Naive thymus-derived CD8-positive, alpha-beta T cell (primary cell): Measurements from ENCODE around the gene LPGAT1. TPM values are rescaled to one million over a fixed set of nuclear protein-coding genes. Genes with fewer than 3 reads are reported as not detected.
A peak's percentile ranks its signal among the peaks of the same experiment; 100 is the strongest.
"Not testable (repeated sequence)": the region's sequence is repeated elsewhere in the genome, so short reads cannot be mapped to it uniquely, and the experiment has no call there.

Source experiments
- ATAC-seq, 2 donors: fragments of 150-1000 bp; cut with Tn5 transposase in 1 of 2; sonication (Bioruptor Pico), chemical (Tn5 transposase) in 1 of 2; 1 replicate in 1 of 2; 2 replicates in 1 of 2; pipeline ENCODE4 v1.10.0; 2021; ENCODE audit warnings: mild to moderate bottlenecking in 2 of 2, moderate library complexity in 2 of 2
- POLR2A ChIA-PET: fragments of 350-600 bp; sonication (Branson Sonifier 250); formaldehyde crosslinking; loops from one replicate; lab custom pipeline; 2021; ENCODE audit warnings: antibody characterized with exemption; lab: Charles Lee
- DNase-seq, 10 donors: peaks; one replicate each; pipeline versions ENCODE4 v3.0.0 to v3.0.0-alpha.2; 2020 to 2022
- H3K27ac Mint-ChIP-seq, 10 donors: one replicate each; pipeline ENCODE4 v1.8.0; 2020 to 2022; ENCODE audit warnings: mild to moderate bottlenecking in 10 of 10, mixed read lengths in 10 of 10, moderate library complexity in 4 of 10, inconsistent platforms in 1 of 10
- H3K27me3 Mint-ChIP-seq, 5 donors: one replicate each; pipeline ENCODE4 v1.8.0; 2021 to 2022; ENCODE audit warnings: mixed read lengths in 5 of 5
- H3K36me3 Mint-ChIP-seq, 3 donors: one replicate each; pipeline ENCODE4 v1.8.0; 2020 to 2022; ENCODE audit warnings: mixed read lengths in 3 of 3, mild to moderate bottlenecking in 2 of 3, inconsistent platforms in 1 of 3
- H3K4me1 Mint-ChIP-seq, 4 donors: one replicate each; pipeline ENCODE4 v1.8.0; 2021 to 2022; ENCODE audit warnings: mixed read lengths in 4 of 4
- H3K4me3 Mint-ChIP-seq, 10 donors: one replicate each; pipeline ENCODE4 v1.8.0; 2020 to 2022; ENCODE audit warnings: mild to moderate bottlenecking in 10 of 10, mixed read lengths in 10 of 10, moderate library complexity in 6 of 10, inconsistent platforms in 1 of 10
- H3K9me3 Mint-ChIP-seq, 9 donors: one replicate each; pipeline ENCODE4 v1.8.0; 2020 to 2022; ENCODE audit warnings: mixed read lengths in 9 of 9, mild to moderate bottlenecking in 3 of 9, inconsistent platforms in 1 of 9, moderate library complexity in 1 of 9
- polyA plus RNA-seq, 3 donors: library from polyadenylated mRNA; unstranded; fragments of 300-500 nt; fragmentation: Illumina TruSeq; gene quantifications; one replicate each; pipeline ENCODE4 v1.2.3, GENCODE V29; 2021
- total RNA-seq, 8 experiments: library from RNA in 2 of 8; stranded (reverse) in 2 of 8; gene quantifications; one replicate each; pipeline ENCODE4 v1.2.3 and lab custom pipeline; 2021 to 2026

The LPGAT1 gene, protein sequence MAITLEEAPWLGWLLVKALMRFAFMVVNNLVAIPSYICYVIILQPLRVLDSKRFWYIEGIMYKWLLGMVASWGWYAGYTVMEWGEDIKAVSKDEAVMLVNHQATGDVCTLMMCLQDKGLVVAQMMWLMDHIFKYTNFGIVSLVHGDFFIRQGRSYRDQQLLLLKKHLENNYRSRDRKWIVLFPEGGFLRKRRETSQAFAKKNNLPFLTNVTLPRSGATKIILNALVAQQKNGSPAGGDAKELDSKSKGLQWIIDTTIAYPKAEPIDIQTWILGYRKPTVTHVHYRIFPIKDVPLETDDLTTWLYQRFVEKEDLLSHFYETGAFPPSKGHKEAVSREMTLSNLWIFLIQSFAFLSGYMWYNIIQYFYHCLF
- total RNA-seq (10 to 100 TPM; 15.7 to 21.0 TPM), polyA plus RNA-seq (10 to 100 TPM in 1 of 3 donors, 1 to 10 TPM in 2; 6.1 to 16.2 (median 8.6) TPM), total RNA-seq (lab: John Stamatoyannopoulos, UW) (27.6 to 70.0 (median 54.7) reads per million in 6 experiments)

DNA sequence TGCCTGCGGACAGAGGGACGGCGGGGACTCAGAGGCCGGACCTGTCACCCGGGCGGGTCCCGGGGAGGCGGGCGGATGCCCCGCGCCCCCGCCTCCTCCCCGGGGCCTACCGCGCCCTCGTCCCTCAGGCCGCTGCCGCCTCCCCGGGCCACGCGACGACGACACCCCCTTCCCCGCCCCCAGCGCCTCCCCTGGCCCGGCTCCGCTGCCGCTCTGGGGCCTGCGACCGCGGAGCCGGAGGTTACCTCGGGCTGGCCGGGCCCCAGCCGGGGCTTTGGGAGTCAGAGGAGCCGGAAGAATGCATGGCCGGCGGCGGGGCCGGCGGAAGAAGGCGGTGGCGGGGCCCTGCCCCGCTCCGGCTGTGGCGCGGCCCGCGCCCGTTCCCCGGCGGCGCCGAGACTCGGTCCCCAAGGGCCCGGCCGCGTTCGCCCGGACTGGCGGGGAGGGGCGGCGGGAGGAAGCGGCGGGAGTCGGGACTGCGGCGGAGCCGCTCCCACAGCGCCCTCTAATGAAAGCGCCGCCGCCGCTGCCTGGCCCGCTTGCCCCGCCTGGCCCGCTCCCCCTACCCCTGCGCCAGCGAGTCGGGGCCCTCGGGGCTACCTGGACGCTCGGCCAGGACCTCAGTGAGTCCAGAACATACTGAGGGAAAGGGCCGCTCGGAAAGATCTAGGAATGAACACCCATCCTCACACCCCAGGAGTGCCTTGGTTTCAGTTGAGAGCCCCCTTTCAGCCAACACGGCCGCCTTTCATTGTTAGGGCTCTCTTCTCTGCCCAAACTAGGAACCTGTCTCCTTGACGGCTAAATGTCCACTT lies at the start of gene LPGAT1:
LPGAT1 (minus strand) TSS at position 436 of the 815 bp plus-strand sequence. CDS start 1,467 bp downstream, outside the sequence.
- DNase-seq (peak; percentile 44 to 76 (median 63)), ATAC-seq (peak; percentile 80 to 84)
- Mint-ChIP-seq H3K4me3 (peak within 1 kb of the TSS; percentile 86 to 94 (median 92)), H3K4me1 (peaks cover 23 to 69% (median 64%) of the 10 kb centered on the region in 4 donors), H3K36me3 (peaks cover 0 to 5% (median 0%) of the 10 kb centered on the region in 3 donors), H3K27me3 (no peaks in the 10 kb centered on the region), H3K27ac (peak within 1 kb of the TSS; percentile 84 to 93 (median 90)), H3K9me3 (no peaks in the 10 kb centered on the region)
- POLR2A ChIA-PET: interaction anchor here (0.8 to 1.6 kb wide), 2 partner anchors 11 to 150 kb away, joined by 3 to 4 read pairs; no protein-coding TSS in a partner anchor

DNA sequence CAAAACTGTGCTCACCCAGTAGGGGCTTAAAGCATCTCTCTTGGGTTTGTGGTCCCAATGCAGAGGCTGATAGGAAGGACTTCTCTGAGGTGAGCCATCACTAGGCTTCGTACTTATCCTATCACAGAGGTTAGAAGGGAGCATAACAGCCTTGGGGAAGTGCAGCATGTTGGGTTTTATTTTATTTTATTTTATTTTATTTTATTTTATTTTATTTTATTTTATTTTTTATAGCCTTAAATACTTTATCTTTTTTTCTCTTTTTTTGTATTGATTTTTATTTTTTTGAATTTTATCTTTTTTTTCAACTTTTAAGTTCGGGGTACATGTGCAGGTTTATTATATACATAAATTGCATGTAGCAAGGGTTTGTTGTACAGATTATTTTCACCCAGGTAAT lies 48.9 kb upstream of the LPGAT1 start:
- Mint-ChIP-seq H3K36me3 (no peaks in the 10 kb centered on the region), H3K4me3 (no peak overlapping the region), H3K4me1 (peaks cover 0 to 2% (median 0%) of the 10 kb centered on the region in 4 donors), H3K27me3 (no peaks in the 10 kb centered on the region), H3K27ac (no peak overlapping the region), H3K9me3 (peaks cover 0 to 2% (median 0%) of the 10 kb centered on the region in 9 donors)
- DNase-seq: no peak
- no peak for ATAC-seq
- POLR2A ChIA-PET: no interaction called here

DNA sequence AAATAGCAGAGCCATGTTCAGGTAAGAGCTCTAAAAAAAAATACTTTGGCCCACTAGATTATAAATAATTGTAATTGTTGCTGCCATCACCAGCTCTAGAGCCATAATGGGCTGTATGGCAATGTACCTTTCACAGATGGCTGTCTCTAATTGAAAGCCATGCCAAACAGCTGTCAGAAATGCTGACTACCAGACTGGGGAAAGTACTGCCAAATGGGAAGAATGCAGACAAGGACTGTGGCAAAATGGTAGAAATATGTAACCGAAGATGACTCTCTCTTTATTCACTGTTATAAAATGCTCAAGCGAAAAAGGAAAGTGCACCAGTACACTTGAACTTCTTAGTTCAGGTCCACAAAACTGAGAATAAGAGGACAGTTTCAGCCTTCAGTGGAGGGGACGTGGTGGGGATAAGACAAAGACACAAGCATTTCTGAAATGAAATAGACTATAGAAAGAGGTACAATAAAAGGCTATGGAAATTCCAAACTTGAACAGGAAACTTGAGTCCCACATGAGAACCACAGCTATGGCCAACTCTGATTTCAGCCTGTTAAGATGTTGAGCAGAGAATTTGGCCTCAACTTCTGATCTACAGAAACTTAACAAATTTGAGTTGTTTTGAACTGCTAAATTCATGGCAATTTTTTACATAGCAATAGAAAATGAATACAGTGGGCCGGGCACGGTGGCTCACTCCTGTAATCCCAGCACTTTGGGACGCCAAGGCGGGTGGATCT lies 46.5 kb upstream of the LPGAT1 start:
- Mint-ChIP-seq H3K9me3 (peaks cover 0 to 2% (median 0%) of the 10 kb centered on the region in 9 donors), H3K4me1 (peaks cover 0 to 2% (median 0%) of the 10 kb centered on the region in 4 donors), H3K36me3 (no peaks in the 10 kb centered on the region), H3K4me3 (no peak overlapping the region), H3K27ac (no peak overlapping the region), H3K27me3 (peaks cover 0 to 6% (median 0%) of the 10 kb centered on the region in 5 donors)
- DNase-seq (no peak), ATAC-seq (no peak)
- POLR2A ChIA-PET: no interaction called here

DNA sequence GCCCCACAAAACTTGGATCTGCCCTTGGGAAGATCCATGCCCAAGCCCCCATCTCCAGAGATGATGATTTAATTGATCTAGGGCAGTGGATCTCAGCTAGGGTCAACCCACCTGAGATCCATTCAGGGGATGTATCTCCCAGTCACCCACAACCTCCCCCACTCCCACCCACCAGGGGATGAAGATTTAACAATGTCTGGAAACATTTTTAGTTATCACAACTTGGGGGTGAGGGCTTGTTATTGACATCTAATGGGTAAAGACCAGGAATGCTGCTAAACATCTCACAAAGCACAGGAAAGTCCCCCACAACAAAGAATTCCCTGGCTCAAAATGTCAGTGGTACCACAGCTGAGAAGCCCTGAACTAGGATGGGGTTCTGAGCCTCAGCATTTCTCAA lies 45.0 kb upstream of the LPGAT1 start:
- Mint-ChIP-seq H3K36me3 (no peaks in the 10 kb centered on the region), H3K9me3 (peaks cover 0 to 2% (median 0%) of the 10 kb centered on the region in 9 donors), H3K4me1 (peaks cover 0 to 2% (median 0%) of the 10 kb centered on the region in 4 donors), H3K27ac (no peak overlapping the region), H3K4me3 (no peak overlapping the region), H3K27me3 (peaks cover 0 to 9% (median 3%) of the 10 kb centered on the region in 5 donors)
- POLR2A ChIA-PET: no interaction called here
- no peak for ATAC-seq
- no peak for DNase-seq

DNA sequence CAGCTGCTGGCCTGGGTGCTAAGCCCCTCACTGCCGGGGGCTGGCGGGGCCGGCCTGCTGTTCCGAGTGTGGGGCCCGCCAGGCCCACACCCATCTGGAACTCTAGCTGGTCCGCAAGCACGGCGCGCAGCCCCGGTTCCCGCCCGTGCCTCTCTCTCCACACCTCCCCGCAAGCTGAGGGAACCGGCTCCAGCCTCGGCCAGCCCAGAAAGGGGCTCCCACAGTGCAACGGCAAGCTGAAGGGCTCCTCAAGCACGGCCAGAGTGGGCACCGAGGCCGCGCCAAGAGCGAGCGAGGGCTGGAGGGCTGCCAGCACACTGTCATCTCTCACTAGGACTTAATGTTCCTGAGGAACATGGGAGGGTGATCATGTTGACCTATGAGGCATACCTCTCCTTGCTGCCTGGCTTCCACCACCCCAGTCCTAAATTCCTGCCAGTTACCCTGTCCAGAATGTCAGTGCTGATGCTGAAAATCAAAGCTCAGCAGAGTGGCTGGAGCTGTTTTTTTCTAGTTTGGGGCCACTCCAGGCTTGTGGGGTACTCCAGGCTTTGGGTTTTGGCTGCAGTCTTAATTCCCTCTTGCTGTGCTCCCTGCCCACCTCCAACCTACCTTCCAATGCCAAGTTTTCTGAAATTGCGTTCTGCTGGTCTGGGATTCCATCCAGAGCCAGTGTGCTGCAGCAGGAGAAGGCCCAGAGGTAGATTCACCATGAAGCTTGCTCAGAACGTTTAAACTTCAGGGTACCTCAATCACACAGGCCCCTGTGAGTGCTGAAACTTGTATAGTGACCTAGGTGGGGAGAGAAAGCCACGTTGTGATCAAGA lies 44.2 kb upstream of the LPGAT1 start:
- POLR2A ChIA-PET: no interaction called here
- H3K4me1 Mint-ChIP-seq: peaks cover 0 to 2% (median 0%) of the 10 kb centered on the region in 4 donors
- ATAC-seq (no peak), DNase-seq (no peak)
- no peak overlapping the region for H3K27ac Mint-ChIP-seq
- H3K4me3 Mint-ChIP-seq: no peak overlapping the region
- H3K27me3 Mint-ChIP-seq: peaks cover 0 to 9% (median 3%) of the 10 kb centered on the region in 5 donors
- peaks cover 0 to 2% (median 0%) of the 10 kb centered on the region in 9 donors for H3K9me3 Mint-ChIP-seq
- H3K36me3 Mint-ChIP-seq: no peaks in the 10 kb centered on the region

DNA sequence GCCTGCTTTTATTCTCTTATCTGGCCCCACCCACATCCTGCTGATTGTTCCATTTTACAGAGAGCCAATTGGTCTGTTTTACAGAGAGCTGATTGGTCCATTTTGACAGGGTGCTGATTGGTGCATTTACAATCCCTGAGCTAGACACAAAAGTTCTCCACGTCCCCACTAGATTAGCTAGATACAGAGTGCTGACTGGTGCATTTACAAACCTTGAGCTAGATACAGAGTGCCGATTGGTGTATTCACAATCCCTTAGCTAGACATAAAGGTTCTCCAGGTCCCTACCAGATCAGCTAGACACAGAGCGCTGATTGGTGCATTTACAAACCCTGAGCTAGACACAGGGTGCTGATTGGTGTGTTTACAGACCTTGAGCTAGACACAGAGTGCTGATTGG lies 43.2 kb upstream of the LPGAT1 start:
- peak overlapping the region in 1 of 10 donors; percentile 45 for H3K27ac Mint-ChIP-seq
- H3K4me3 Mint-ChIP-seq, H3K9me3 Mint-ChIP-seq, H3K4me1 Mint-ChIP-seq, H3K36me3 Mint-ChIP-seq, H3K27me3 Mint-ChIP-seq, POLR2A ChIA-PET, DNase-seq, ATAC-seq: not testable (repeated sequence)

DNA sequence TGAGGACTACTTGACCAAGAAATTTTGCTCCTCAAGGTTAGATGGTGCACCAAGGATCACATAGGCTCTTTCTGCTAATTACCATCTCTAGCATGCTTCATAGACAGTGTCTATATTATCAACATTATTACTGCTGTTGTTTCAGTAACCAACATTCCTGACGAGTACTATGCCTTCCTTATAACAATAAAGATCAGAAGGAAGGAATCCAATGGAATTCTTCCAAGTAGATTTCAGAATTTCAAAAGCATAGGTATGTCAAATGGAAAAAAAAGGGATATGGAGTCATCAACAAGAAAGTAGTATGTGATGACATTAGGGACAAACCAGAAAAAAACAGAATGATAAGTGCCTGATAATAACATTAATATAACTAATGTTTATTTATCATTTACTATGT lies 39.6 kb upstream of the LPGAT1 start:
- peaks cover 0 to 10% (median 3%) of the 10 kb centered on the region in 5 donors for H3K27me3 Mint-ChIP-seq
- peaks cover 4 to 26% (median 16%) of the 10 kb centered on the region in 9 donors for H3K9me3 Mint-ChIP-seq
- no peak overlapping the region for H3K27ac Mint-ChIP-seq
- no peak overlapping the region for H3K4me3 Mint-ChIP-seq
- DNase-seq: no peak
- POLR2A ChIA-PET: no interaction called here
- peaks cover 0 to 2% (median 0%) of the 10 kb centered on the region in 4 donors for H3K4me1 Mint-ChIP-seq
- H3K36me3 Mint-ChIP-seq: peaks cover 2 to 20% (median 12%) of the 10 kb centered on the region in 3 donors
- ATAC-seq: no peak

DNA sequence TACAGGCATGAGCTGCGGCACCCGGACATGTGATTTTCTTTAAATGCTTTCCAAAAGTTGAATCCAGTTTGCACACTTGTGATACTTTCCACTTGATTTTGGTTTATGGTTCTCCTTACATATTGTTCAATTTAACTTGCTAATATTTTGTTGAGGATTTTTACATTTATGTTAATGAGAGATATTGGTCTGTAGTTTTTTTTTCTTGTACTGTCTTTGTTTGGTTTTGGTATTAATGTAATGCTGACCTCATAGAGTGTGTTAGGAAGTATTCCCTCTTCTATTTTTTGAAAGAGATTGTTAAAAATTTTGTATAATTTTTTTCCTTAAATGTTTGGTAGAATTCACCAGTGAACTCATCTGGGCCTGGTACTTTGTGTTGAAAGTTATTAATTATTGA lies 34.6 kb upstream of the LPGAT1 start:
- H3K27me3 Mint-ChIP-seq: peaks cover 0 to 5% (median 0%) of the 10 kb centered on the region in 5 donors
- DNase-seq (no peak), ATAC-seq (no peak)
- H3K4me1 Mint-ChIP-seq: peaks cover 2 to 10% (median 5%) of the 10 kb centered on the region in 4 donors
- H3K9me3 Mint-ChIP-seq: peaks cover 4 to 38% (median 14%) of the 10 kb centered on the region in 9 donors
- H3K27ac Mint-ChIP-seq: no peak overlapping the region
- POLR2A ChIA-PET: no interaction called here
- H3K36me3 Mint-ChIP-seq: peaks cover 2 to 20% (median 12%) of the 10 kb centered on the region in 3 donors
- no peak overlapping the region for H3K4me3 Mint-ChIP-seq

DNA sequence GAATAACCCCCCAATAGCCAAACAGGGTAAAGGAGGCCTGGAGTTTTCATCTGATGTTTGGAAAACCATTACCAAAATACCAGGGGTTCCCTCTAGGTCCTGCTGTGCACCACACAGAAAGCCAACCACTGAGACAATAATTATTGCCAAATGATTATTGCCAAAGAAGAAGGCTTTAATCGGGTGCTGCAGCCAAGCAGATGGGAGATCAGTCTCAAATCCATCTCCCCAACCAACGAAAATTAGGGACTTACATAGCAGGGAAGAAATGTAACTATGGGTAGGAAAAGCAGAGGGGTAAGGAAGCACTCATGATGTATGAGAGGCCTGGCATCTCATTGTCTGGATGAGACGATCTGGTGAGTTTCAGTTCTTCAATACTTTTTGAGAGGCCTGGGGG lies 28.8 kb upstream of the LPGAT1 start:
- ATAC-seq (no peak), DNase-seq (no peak)
- Mint-ChIP-seq H3K27me3 (peaks cover 0 to 6% (median 1%) of the 10 kb centered on the region in 5 donors), H3K4me3 (no peak overlapping the region), H3K9me3 (peaks cover 2 to 29% (median 9%) of the 10 kb centered on the region in 9 donors), H3K27ac (no peak overlapping the region), H3K4me1 (peaks cover 2 to 10% (median 5%) of the 10 kb centered on the region in 4 donors), H3K36me3 (peaks cover 0 to 10% (median 3%) of the 10 kb centered on the region in 3 donors)
- POLR2A ChIA-PET: no interaction called here

DNA sequence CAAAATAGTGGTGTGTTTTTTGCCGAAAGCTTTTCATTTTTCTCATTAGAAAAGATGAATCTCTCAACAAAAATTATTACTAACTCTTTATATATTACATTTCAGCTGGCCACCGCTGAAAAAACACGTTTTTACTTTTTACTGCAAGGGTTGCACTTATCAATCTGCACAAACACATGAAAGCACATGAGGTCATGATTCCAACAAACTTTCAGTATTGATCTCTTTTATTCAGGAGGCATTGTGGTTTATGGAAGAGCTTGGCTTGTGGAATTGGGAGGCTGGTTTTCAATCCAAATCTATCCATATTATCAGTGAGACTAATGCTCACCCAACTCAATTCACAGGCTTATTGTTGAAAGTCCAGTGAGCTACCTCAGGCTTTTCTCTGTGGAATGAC lies 20.6 kb upstream of the LPGAT1 start:
- peaks cover 0 to 12% (median 2%) of the 10 kb centered on the region in 9 donors for H3K9me3 Mint-ChIP-seq
- H3K4me1 Mint-ChIP-seq: no peaks in the 10 kb centered on the region
- no peaks in the 10 kb centered on the region for H3K36me3 Mint-ChIP-seq
- no peak overlapping the region for H3K4me3 Mint-ChIP-seq
- peaks cover 0 to 2% (median 0%) of the 10 kb centered on the region in 5 donors for H3K27me3 Mint-ChIP-seq
- no peak for ATAC-seq
- no peak for DNase-seq
- POLR2A ChIA-PET: no interaction called here
- H3K27ac Mint-ChIP-seq: no peak overlapping the region

DNA sequence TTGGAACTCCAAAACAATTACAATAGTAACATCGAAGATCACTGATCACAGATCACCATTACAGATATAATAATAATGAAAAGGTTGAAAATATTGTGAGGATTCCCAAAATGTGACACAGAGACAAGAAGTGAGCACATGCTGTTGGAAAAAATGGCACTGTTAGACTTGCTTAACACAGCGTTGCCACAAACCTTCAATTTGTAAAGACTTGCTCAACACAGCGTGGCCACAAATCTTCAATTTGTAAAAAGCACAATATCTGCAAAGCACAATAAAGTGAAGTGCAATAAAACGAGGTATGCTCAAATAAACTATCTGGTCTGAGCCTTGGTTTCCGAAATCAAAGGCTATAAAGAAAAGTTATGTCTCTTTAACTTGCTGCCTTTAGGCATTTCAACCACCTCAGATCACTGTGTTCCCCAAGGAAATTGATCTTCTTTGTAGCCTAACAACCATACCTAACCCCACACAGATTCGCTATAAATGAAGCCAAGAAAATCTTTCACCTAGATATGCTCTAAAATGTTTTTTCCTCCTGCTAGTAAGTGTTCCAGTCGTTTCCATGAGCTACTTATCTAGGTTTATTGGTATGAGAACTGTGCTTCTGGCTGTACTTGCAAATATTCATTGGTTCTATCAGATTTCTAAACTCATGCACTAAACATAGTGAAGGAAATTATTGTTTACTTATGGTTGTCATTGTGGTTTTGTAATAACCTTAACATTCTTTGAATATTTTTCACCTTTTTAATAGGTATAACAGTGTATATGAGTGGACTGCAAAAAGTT lies 13.1 kb upstream of the LPGAT1 start:
- POLR2A ChIA-PET: interaction anchor here (0.6 kb wide), 1 partner anchor 43 kb away, joined by 3 read pairs; no protein-coding TSS in a partner anchor
- H3K9me3 Mint-ChIP-seq: peaks cover 0 to 6% (median 0%) of the 10 kb centered on the region in 9 donors
- H3K27ac Mint-ChIP-seq: peak overlapping the region in 7 of 10 donors; percentile 63 to 88 (median 85)
- peaks cover 16 to 26% (median 21%) of the 10 kb centered on the region in 4 donors for H3K4me1 Mint-ChIP-seq
- no peak for ATAC-seq
- H3K4me3 Mint-ChIP-seq: peak overlapping the region in 5 of 10 donors; percentile 37 to 55 (median 50)
- H3K27me3 Mint-ChIP-seq: no peaks in the 10 kb centered on the region
- no peak for DNase-seq
- no peaks in the 10 kb centered on the region for H3K36me3 Mint-ChIP-seq
